Neural progenitor cell (in vitro differentiated cells): ENCODE data around the gene TCTN3. TPM values are rescaled to one million over a fixed set of nuclear protein-coding genes. Genes with fewer than 3 reads are reported as not detected.
"Not testable (repeated sequence)": the region's sequence is repeated elsewhere in the genome, so short reads cannot be mapped to it uniquely, and the experiment has no call there.

Experiments used
- DNase-seq: peaks from one replicate; pipeline ENCODE4 v3.0.0-alpha.2; 2016; ENCODE audit warnings: low spot score
- H2AFZ ChIP-seq: fragments of 200-600 bp; sonication (generic); replicated peaks from 2 replicates; pipeline ENCODE4 v1.6.1; 2016; ENCODE audit warnings: antibody characterized with exemption
- H3F3A ChIP-seq: fragments of 200-600 bp; sonication (generic); 2 replicates; pipeline ENCODE4 v1.6.1; 2016; ENCODE audit warnings: antibody characterized with exemption, low read depth
- H3K27ac ChIP-seq: fragments of 200-600 bp; sonication (generic); 2 replicates; pipeline ENCODE4 v1.5.1; 2016; ENCODE audit warnings: mild to moderate bottlenecking
- H3K27me3 ChIP-seq: fragments of 200-600 bp; sonication (generic); 2 replicates; pipeline ENCODE4 v1.6.1; 2016; ENCODE audit warnings: mild to moderate bottlenecking, moderate library complexity
- H3K36me3 ChIP-seq: fragments of 200-600 bp; sonication (generic); 2 replicates; pipeline ENCODE4 v1.5.1; 2016
- H3K4me1 ChIP-seq: fragments of 200-600 bp; sonication (generic); 2 replicates; pipeline ENCODE4 v1.6.1; 2016; ENCODE audit warnings: mixed run types
- H3K4me2 ChIP-seq: fragments of 200-600 bp; sonication (generic); 2 replicates; pipeline ENCODE4 v1.6.1; 2016
- H3K4me3 ChIP-seq: fragments of 200-600 bp; sonication (generic); 2 replicates; pipeline ENCODE4 v1.5.1; 2016
- H3K79me2 ChIP-seq: fragments of 200-600 bp; sonication (generic); 2 replicates; pipeline ENCODE4 v1.6.1; 2016; ENCODE audit warnings: low read depth
- H3K9ac ChIP-seq: fragments of 200-600 bp; sonication (generic); 2 replicates; pipeline ENCODE4 v1.6.1; 2016
- H3K9me3 ChIP-seq: fragments of 200-600 bp; sonication (generic); 2 replicates; pipeline ENCODE4 v1.5.1; 2016; ENCODE audit warnings: low read depth
- H4K20me1 ChIP-seq: fragments of 200-600 bp; sonication (generic); 2 replicates; pipeline ENCODE4 v1.6.1; 2016; ENCODE audit warnings: low read depth
- H3K27ac Mint-ChIP-seq: 3 replicates; pipeline ENCODE4 v1.8.0; 2021; ENCODE audit warnings: mixed read lengths
- H3K27me3 Mint-ChIP-seq: 2 replicates; pipeline ENCODE4 v1.8.0; 2022; ENCODE audit warnings: low read depth, mild to moderate bottlenecking, inconsistent platforms, moderate library complexity, mixed read lengths; ENCODE audit not compliant: insufficient read depth
- H3K36me3 Mint-ChIP-seq: 3 replicates; pipeline ENCODE4 v1.8.0; 2021; ENCODE audit warnings: mixed read lengths
- H3K4me1 Mint-ChIP-seq: 3 replicates; pipeline ENCODE4 v1.8.0; 2021; ENCODE audit warnings: mixed read lengths
- H3K4me3 Mint-ChIP-seq: 3 replicates; pipeline ENCODE4 v1.8.0; 2021; ENCODE audit warnings: mild to moderate bottlenecking, moderate library complexity, mixed read lengths
- H3K9me3 Mint-ChIP-seq: 3 replicates; pipeline ENCODE4 v1.8.0; 2020; ENCODE audit warnings: mixed read lengths
- CTCF ChIP-seq: fragments of 200-600 bp; sonication (generic); IDR thresholded peaks from 2 replicates; pipeline ENCODE4 v1.5.1; 2017; ENCODE audit warnings: antibody characterized with exemption, mild to moderate bottlenecking
- EZH2 ChIP-seq: fragments of 200-600 bp; sonication (generic); IDR thresholded peaks from 2 replicates; pipeline ENCODE4 v1.6.1; 2017; ENCODE audit warnings: antibody characterized with exemption, mild to moderate bottlenecking, moderate library complexity
- EZH2phosphoT487 ChIP-seq: fragments of 200-600 bp; sonication (generic); IDR thresholded peaks from 2 replicates; pipeline ENCODE4 v1.6.1; 2017; ENCODE audit warnings: antibody characterized with exemption
- total RNA-seq: library from RNA; depleted of rRNA; stranded (reverse); fragments of >200 nt; gene quantifications from 2 replicates; pipeline ENCODE4 v1.2.3, GENCODE V29; 2015; ENCODE audit warnings: low replicate concordance

Gene TCTN3
- total RNA-seq, 1 donor from 2014 or later = 45.9 TPM

DNA sequence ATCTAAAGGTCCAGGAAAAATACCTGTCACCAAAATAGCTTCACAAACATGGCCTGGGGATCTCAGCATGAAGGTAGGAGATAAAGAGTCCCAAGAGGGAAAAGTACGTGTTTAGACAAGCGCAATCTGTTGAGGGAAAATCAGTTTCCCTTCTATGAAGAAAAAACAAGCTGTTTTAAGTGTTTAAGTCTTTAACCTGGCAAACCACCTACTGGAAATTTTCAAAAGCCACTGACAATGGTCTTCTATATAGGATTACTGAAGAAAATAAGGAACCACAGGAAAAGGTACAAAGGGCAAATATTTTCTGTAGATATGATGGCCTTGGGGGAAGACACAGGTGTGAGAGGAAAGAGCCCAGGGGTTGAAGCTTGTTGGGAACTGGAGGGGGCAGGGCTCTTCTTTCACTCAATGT lies 58.4 kb downstream of the TCTN3 start:
- Mint-ChIP-seq H3K4me1 (no peaks in the 10 kb centered on the region), H3K27ac (no peak overlapping the region), H3K27me3 (no peaks in the 10 kb centered on the region), H3K4me3 (no peak overlapping the region), H3K9me3 (no peaks in the 10 kb centered on the region), H3K36me3 (peaks cover 39% of the 10 kb centered on the region)
- Histone ChIP-seq H3K9ac (no peak overlapping the region), H3K79me2 (no peaks in the 10 kb centered on the region), H3K27ac (no peak overlapping the region), H3K4me1 (peaks cover 4% of the 10 kb centered on the region), H3F3A (no peaks in the 10 kb centered on the region), H2AFZ (no peak overlapping the region), H3K9me3 (no peaks in the 10 kb centered on the region), H3K36me3 (peaks cover 5% of the 10 kb centered on the region), H4K20me1 (no peaks in the 10 kb centered on the region), H3K4me3 (no peak overlapping the region), H3K4me2 (no peak overlapping the region), H3K27me3 (no peaks in the 10 kb centered on the region)
- TF ChIP-seq EZH2 (no peak), EZH2phosphoT487 (no peak), CTCF (no peak)
- DNase-seq = no peak

DNA sequence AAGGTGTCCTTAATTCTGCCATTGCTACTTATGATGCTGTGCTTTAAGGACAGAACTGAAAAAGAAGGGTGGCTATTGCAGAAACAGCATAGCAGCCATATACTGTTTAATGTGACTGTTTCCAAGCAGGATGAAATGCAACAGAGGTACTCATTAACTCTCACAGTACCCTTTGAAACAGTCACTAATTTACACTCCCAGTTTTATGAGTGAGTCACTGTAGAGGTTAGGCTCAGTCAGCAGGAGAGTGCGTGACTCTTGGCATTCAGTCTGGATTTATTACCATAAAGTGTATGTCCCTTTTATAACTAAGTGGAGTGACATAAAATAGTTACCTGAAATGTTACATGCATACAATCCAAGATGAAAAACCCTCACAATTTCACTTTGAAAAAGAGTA lies 64.9 kb downstream of the TCTN3 start:
- H3K4me3 ChIP-seq = no peak overlapping the region
- Mint-ChIP-seq H3K27ac (no peak overlapping the region), H3K4me1 (no peaks in the 10 kb centered on the region), H3K36me3 (peaks cover 30% of the 10 kb centered on the region), H3K27me3 (no peaks in the 10 kb centered on the region), H3K9me3 (no peaks in the 10 kb centered on the region), H3K4me3 (no peak overlapping the region)
- H3K79me2 ChIP-seq = no peaks in the 10 kb centered on the region
- no peak overlapping the region for H3K27ac ChIP-seq
- no peak overlapping the region for H3K9ac ChIP-seq
- no peak overlapping the region for H2AFZ ChIP-seq
- DNase-seq = no peak
- H3K9me3 ChIP-seq = no peaks in the 10 kb centered on the region
- no peaks in the 10 kb centered on the region for H4K20me1 ChIP-seq
- H3K27me3 ChIP-seq = no peaks in the 10 kb centered on the region
- H3K4me2 ChIP-seq = no peak overlapping the region
- TF ChIP-seq CTCF (no peak), EZH2phosphoT487 (no peak), EZH2 (no peak)
- H3F3A ChIP-seq = no peaks in the 10 kb centered on the region
- H3K4me1 ChIP-seq = no peaks in the 10 kb centered on the region
- H3K36me3 ChIP-seq = peaks cover 3% of the 10 kb centered on the region

DNA sequence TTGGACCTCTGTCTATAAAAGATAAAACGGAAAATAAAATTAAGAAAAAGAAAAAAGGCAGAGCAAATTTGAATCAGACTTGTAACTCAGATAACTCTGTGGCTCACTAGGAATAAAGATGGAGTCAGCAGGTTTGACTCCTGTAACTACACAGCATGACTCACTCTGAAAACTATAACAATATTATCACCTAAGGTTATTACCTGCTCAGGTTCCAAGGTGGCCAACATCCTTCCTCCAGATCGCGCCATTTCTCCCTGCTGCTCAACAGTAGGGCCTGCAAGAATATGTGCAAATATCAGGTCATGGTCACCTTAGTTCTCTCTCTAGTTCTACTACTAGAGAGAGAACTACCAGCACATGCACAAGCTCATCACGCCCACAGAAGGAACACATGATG lies 67.2 kb downstream of the TCTN3 start:
- no peaks in the 10 kb centered on the region for H3K9me3 Mint-ChIP-seq

GRCh38 chr10:95620415-95620814 lies 73.3 kb downstream of the TCTN3 start:
- not testable (repeated sequence) for H2AFZ ChIP-seq, H3K4me3 Mint-ChIP-seq, H3K9me3 Mint-ChIP-seq, H3K27ac ChIP-seq, DNase-seq, H3K27me3 ChIP-seq, H3K4me1 Mint-ChIP-seq, H3K4me1 ChIP-seq, H3K4me3 ChIP-seq, H3K9me3 ChIP-seq, H3F3A ChIP-seq, H4K20me1 ChIP-seq, H3K27me3 Mint-ChIP-seq, H3K4me2 ChIP-seq, H3K27ac Mint-ChIP-seq, H3K36me3 ChIP-seq, H3K9ac ChIP-seq, H3K79me2 ChIP-seq
- H3K36me3 Mint-ChIP-seq = peaks cover 37% of the 10 kb centered on the region

More for the DNA sequence above, 67.2 kb downstream of the TCTN3 start:
- H3K4me3 ChIP-seq = no peak overlapping the region
- Mint-ChIP-seq H3K4me3 (no peak overlapping the region), H3K4me1 (no peaks in the 10 kb centered on the region), H3K36me3 (peaks cover 19% of the 10 kb centered on the region), H3K27me3 (no peaks in the 10 kb centered on the region), H3K27ac (no peak overlapping the region)
- TF ChIP-seq CTCF = no peak
- no peak for TF ChIP-seq EZH2phosphoT487
- TF ChIP-seq EZH2 = no peak
- no peak for DNase-seq
- no peaks in the 10 kb centered on the region for H3K4me1 ChIP-seq
- no peak overlapping the region for H3K9ac ChIP-seq
- H3K27me3 ChIP-seq = no peaks in the 10 kb centered on the region
- H3K9me3 ChIP-seq = no peaks in the 10 kb centered on the region
- no peaks in the 10 kb centered on the region for H4K20me1 ChIP-seq
- peaks cover 6% of the 10 kb centered on the region for H3K36me3 ChIP-seq
- H3F3A ChIP-seq = no peaks in the 10 kb centered on the region
- H3K79me2 ChIP-seq = no peaks in the 10 kb centered on the region
- H3K4me2 ChIP-seq = no peak overlapping the region
- H3K27ac ChIP-seq = no peak overlapping the region
- no peak overlapping the region for H2AFZ ChIP-seq
